HEK293 (cell line): ENCODE data around the gene ITGB5.

Experiments
- CTCF ChIA-PET: fragments of 350-600 bp; formaldehyde crosslinking; extraction: SDS; loops from one replicate; lab custom pipeline; 2021; ENCODE audit warnings: antibody characterized with exemption; lab: Yijun Ruan, JAX
- POLR2A ChIA-PET: fragments of 300-600 bp; formaldehyde crosslinking; extraction: SDS; loops from one replicate; lab custom pipeline; 2020; ENCODE audit warnings: antibody characterized with exemption, inconsistent platforms; lab: Yijun Ruan, JAX
- H3K27ac ChIP-seq: fragments of 200-500 bp; sonication (Bioruptor generic); 2 replicates; pipeline ENCODE4 v1.5.1; 2014; ENCODE audit warnings: low read depth, low read length, control low read depth, inconsistent platforms; ENCODE audit errors: extremely low read depth
- H3K36me3 ChIP-seq, 2 experiments: fragments of 200-500 bp in 1 of 2; sonication (Bioruptor generic) in 1 of 2; 1 replicate in 1 of 2; 2 replicates in 1 of 2; pipeline ENCODE4 v1.5.1; 2014 to 2017; ENCODE audit warnings: inconsistent platforms in 2 of 2, low read length in 2 of 2; ENCODE audit not compliant: control insufficient read depth in 2 of 2, insufficient read depth in 1 of 2
- H3K4me1 ChIP-seq: fragments of 200-500 bp; sonication (Bioruptor generic); 2 replicates; pipeline ENCODE4 v1.5.1; 2014; ENCODE audit warnings: mild to moderate bottlenecking, low read length, inconsistent platforms; ENCODE audit not compliant: control insufficient read depth, insufficient read depth
- H3K4me3 ChIP-seq: 2 replicates; pipeline ENCODE4 v1.5.1; 2011; ENCODE audit warnings: low read depth, mild to moderate bottlenecking, control low read depth, low read length, moderate library complexity
- H3K9me3 ChIP-seq: fragments of 200-500 bp; sonication (Bioruptor generic); 2 replicates; pipeline ENCODE4 v1.5.1; 2014; ENCODE audit warnings: low read depth, low read length, inconsistent platforms; ENCODE audit not compliant: control insufficient read depth, insufficient read depth
- BCL11A ChIP-seq: fragments of 450-650 bp; formaldehyde crosslinking; IDR thresholded peaks from 2 replicates; pipeline ENCODE4 v1.5.1; 2016; ENCODE audit warnings: low read depth, missing biosample characterization, missing genetic modification characterization
- KLF1 ChIP-seq: fragments of 450-650 bp; formaldehyde crosslinking; IDR thresholded peaks from 2 replicates; pipeline ENCODE4 v1.5.1; 2016; ENCODE audit warnings: missing biosample characterization, missing genetic modification characterization
- KLF17 ChIP-seq: fragments of 450-650 bp; formaldehyde crosslinking; IDR thresholded peaks from 2 replicates; pipeline ENCODE4 v1.5.1; 2016; ENCODE audit warnings: missing biosample characterization, missing genetic modification characterization
- RBAK ChIP-seq: fragments of 450-650 bp; formaldehyde crosslinking; IDR thresholded peaks from 2 replicates; pipeline ENCODE4 v1.5.1; 2016; ENCODE audit warnings: missing biosample characterization, missing genetic modification characterization
- SCRT1 ChIP-seq: fragments of 450-650 bp; formaldehyde crosslinking; IDR thresholded peaks from 2 replicates; pipeline ENCODE4 v1.5.1; 2016; ENCODE audit warnings: missing biosample characterization, missing genetic modification characterization, borderline replicate concordance
- SP7 ChIP-seq: fragments of 450-650 bp; formaldehyde crosslinking; IDR thresholded peaks from 2 replicates; pipeline ENCODE4 v1.5.1; 2016; ENCODE audit warnings: missing biosample characterization, missing genetic modification characterization
- YY1 ChIP-seq: fragments of 450-650 bp; formaldehyde crosslinking; IDR thresholded peaks from 2 replicates; pipeline ENCODE4 v1.5.1; 2018; ENCODE audit warnings: missing biosample characterization, missing genetic modification characterization
- ZBTB49 ChIP-seq: fragments of 450-650 bp; formaldehyde crosslinking; IDR thresholded peaks from 2 replicates; pipeline ENCODE4 v1.5.1; 2016; ENCODE audit warnings: missing biosample characterization, missing genetic modification characterization, low read depth
- ZBTB7A ChIP-seq: fragments of 450-650 bp; formaldehyde crosslinking; IDR thresholded peaks from 2 replicates; pipeline ENCODE4 v1.5.1; 2016; ENCODE audit warnings: low read depth, missing biosample characterization, missing genetic modification characterization
- ZNF10 ChIP-seq: fragments of 450-650 bp; formaldehyde crosslinking; IDR thresholded peaks from 2 replicates; pipeline ENCODE4 v1.5.1; 2017; ENCODE audit warnings: missing biosample characterization, missing genetic modification characterization
- ZNF121 ChIP-seq: fragments of 450-650 bp; formaldehyde crosslinking; IDR thresholded peaks from 2 replicates; pipeline ENCODE4 v1.5.1; 2016; ENCODE audit warnings: missing biosample characterization, missing genetic modification characterization
- ZNF2 ChIP-seq: fragments of 450-650 bp; formaldehyde crosslinking; IDR thresholded peaks from 2 replicates; pipeline ENCODE4 v1.5.1; 2016; ENCODE audit warnings: missing biosample characterization, missing genetic modification characterization
- ZNF211 ChIP-seq: fragments of 450-650 bp; formaldehyde crosslinking; IDR thresholded peaks from 2 replicates; pipeline ENCODE4 v1.5.1; 2016; ENCODE audit warnings: low read depth, missing biosample characterization, missing genetic modification characterization
- ZNF223 ChIP-seq: fragments of 450-650 bp; formaldehyde crosslinking; IDR thresholded peaks from 2 replicates; pipeline ENCODE4 v1.5.1; 2016; ENCODE audit warnings: missing biosample characterization, missing genetic modification characterization
- ZNF292 ChIP-seq: fragments of 450-650 bp; formaldehyde crosslinking; IDR thresholded peaks from 2 replicates; pipeline ENCODE4 v1.5.1; 2016; ENCODE audit warnings: low read depth, missing biosample characterization, missing genetic modification characterization, borderline replicate concordance
- ZNF302 ChIP-seq: fragments of 450-650 bp; formaldehyde crosslinking; IDR thresholded peaks from 2 replicates; pipeline ENCODE4 v1.5.1; 2016; ENCODE audit warnings: missing biosample characterization, missing genetic modification characterization, low read depth
- ZNF341 ChIP-seq: fragments of 450-650 bp; formaldehyde crosslinking; IDR thresholded peaks from 2 replicates; pipeline ENCODE4; 2016; ENCODE audit warnings: low read depth, missing biosample characterization, missing genetic modification characterization
- ZNF350 ChIP-seq: fragments of 450-650 bp; formaldehyde crosslinking; IDR thresholded peaks from 2 replicates; pipeline ENCODE4 v1.5.0; 2017; ENCODE audit warnings: missing biosample characterization, mild to moderate bottlenecking, missing genetic modification characterization
- ZNF354C ChIP-seq: fragments of 450-650 bp; formaldehyde crosslinking; IDR thresholded peaks from 2 replicates; pipeline ENCODE4 v1.5.1; 2016; ENCODE audit warnings: missing biosample characterization, missing genetic modification characterization, low read depth, borderline replicate concordance
- ZNF521 ChIP-seq: fragments of 450-650 bp; formaldehyde crosslinking; IDR thresholded peaks from 2 replicates; pipeline ENCODE4 v1.5.1; 2017; ENCODE audit warnings: missing biosample characterization, mild to moderate bottlenecking, missing genetic modification characterization
- ZNF548 ChIP-seq: fragments of 450-650 bp; formaldehyde crosslinking; IDR thresholded peaks from 2 replicates; pipeline ENCODE4 v1.5.1; 2016; ENCODE audit warnings: missing biosample characterization, missing genetic modification characterization
- ZNF555 ChIP-seq: fragments of 450-650 bp; formaldehyde crosslinking; conservative IDR thresholded peaks from 2 replicates; pipeline ENCODE4 v1.5.1; 2017; ENCODE audit warnings: missing biosample characterization, mild to moderate bottlenecking, missing genetic modification characterization, inconsistent platforms
- ZNF621 ChIP-seq: fragments of 450-650 bp; formaldehyde crosslinking; IDR thresholded peaks from 2 replicates; pipeline ENCODE4 v1.5.1; 2017; ENCODE audit warnings: missing biosample characterization, missing genetic modification characterization
- ZNF654 ChIP-seq: fragments of 450-650 bp; formaldehyde crosslinking; IDR thresholded peaks from 2 replicates; pipeline ENCODE4 v1.5.1; 2016; ENCODE audit warnings: low read depth, missing biosample characterization, missing genetic modification characterization
- ZNF670 ChIP-seq: fragments of 450-650 bp; formaldehyde crosslinking; IDR thresholded peaks from 2 replicates; pipeline ENCODE4 v1.5.1; 2016; ENCODE audit warnings: missing biosample characterization, missing genetic modification characterization, low read depth
- ZNF701 ChIP-seq: fragments of 450-650 bp; formaldehyde crosslinking; IDR thresholded peaks from 2 replicates; pipeline ENCODE4 v1.5.1; 2016; ENCODE audit warnings: missing biosample characterization, missing genetic modification characterization
- ZNF704 ChIP-seq: fragments of 450-650 bp; formaldehyde crosslinking; IDR thresholded peaks from 2 replicates; pipeline ENCODE4 v1.5.1; 2016; ENCODE audit warnings: missing biosample characterization, missing genetic modification characterization
- ZNF768 ChIP-seq: fragments of 450-650 bp; formaldehyde crosslinking; IDR thresholded peaks from 2 replicates; pipeline ENCODE4 v1.5.1; 2018; ENCODE audit warnings: missing biosample characterization, mild to moderate bottlenecking, missing genetic modification characterization
- ZNF837 ChIP-seq: fragments of 450-650 bp; formaldehyde crosslinking; IDR thresholded peaks from 2 replicates; pipeline ENCODE4 v1.5.1; 2016; ENCODE audit warnings: missing biosample characterization, missing genetic modification characterization
- ZSCAN16 ChIP-seq: fragments of 450-650 bp; formaldehyde crosslinking; IDR thresholded peaks from 2 replicates; pipeline ENCODE4 v1.5.1; 2016; ENCODE audit warnings: missing biosample characterization, missing genetic modification characterization
- ZXDB ChIP-seq: fragments of 450-650 bp; formaldehyde crosslinking; IDR thresholded peaks from 2 replicates; pipeline ENCODE4 v1.5.1; 2016; ENCODE audit warnings: missing biosample characterization, missing genetic modification characterization

ITGB5 gene

GRCh38 chr3:124730941-124731297 lies 156.2 kb downstream of the ITGB5 start:
- H3K4me3 ChIP-seq = peak overlapping the region; percentile 99
- ChIA-PET CTCF (interaction anchor here (1.1 kb wide), 1 partner anchor 171 kb away, joined by 4 read pairs; no protein-coding TSS in a partner anchor), POLR2A (interaction anchor here (0.6 to 1.1 kb wide), 2 partner anchors 8 to 96 kb away, joined by 4 to 5 read pairs; no protein-coding TSS in a partner anchor)

GRCh38 chr3:124730129-124730940 lies 156.8 kb downstream of the ITGB5 start, which contains the start of gene UMPS:
TSS of gene UMPS (plus strand) at chr3:124730452. CDS start at chr3:124730472, 20 bp downstream.
- Histone ChIP-seq H3K36me3 (peaks cover 7 to 24% of the 10 kb centered on the region in 2 experiments), H3K4me3 (peak within 1 kb of the TSS; percentile 99), H3K4me1 (no peaks in the 10 kb centered on the region), H3K27ac (peak within 1 kb of the TSS; percentile 70; the same call in 1 of the 2 replicates), H3K9me3 (no peaks in the 10 kb centered on the region)
- POLR2A ChIA-PET = interaction anchor here (0.6 to 1.1 kb wide), 2 partner anchors 9 to 85 kb away, joined by 3 to 4 read pairs; no protein-coding TSS in a partner anchor
- CTCF ChIA-PET = interaction anchor here (1.1 kb wide), 1 partner anchor 171 kb away, joined by 4 read pairs; no protein-coding TSS in a partner anchor
- TF ChIP-seq SP7 (tag by site-specific recombination) = peak; percentile 61; the same call in 1 of the 2 replicates
- TF ChIP-seq ZNF837 (tag by site-specific recombination) = no peak
- no peak for TF ChIP-seq KLF1 (tag by site-specific recombination)
- no peak for TF ChIP-seq ZNF768 (tag by site-specific recombination)
- TF ChIP-seq ZNF2 (tag by site-specific recombination) = peak; percentile 92
- no peak for TF ChIP-seq SCRT1 (tag by site-specific recombination)
- no peak for TF ChIP-seq ZNF704 (tag by site-specific recombination)
- TF ChIP-seq ZNF621 (tag by site-specific recombination) = no peak
- no peak for TF ChIP-seq ZNF292
- no peak for TF ChIP-seq ZNF10 (tag by site-specific recombination)
- no peak for TF ChIP-seq ZNF521 (tag by site-specific recombination)
- no peak for TF ChIP-seq ZNF223
- no peak for TF ChIP-seq ZNF670 (tag by site-specific recombination)
- TF ChIP-seq ZNF302 (tag by site-specific recombination) = no peak
- no peak for TF ChIP-seq ZNF701 (tag by site-specific recombination)
- TF ChIP-seq ZNF654 = no peak
- TF ChIP-seq ZSCAN16 (tag by site-specific recombination) = no peak
- peak; percentile 54; the same call in 1 of the 2 replicates for TF ChIP-seq KLF17 (tag by site-specific recombination)
- TF ChIP-seq ZNF211 (tag by site-specific recombination) = no peak
- no peak for TF ChIP-seq ZNF354C (tag by site-specific recombination)
- TF ChIP-seq ZNF548 (tag by site-specific recombination) = no peak
- no peak; the same call in 1 of the 2 replicates for TF ChIP-seq ZBTB7A (tag by site-specific recombination)
- TF ChIP-seq ZNF341 (tag by site-specific recombination) = no peak
- TF ChIP-seq RBAK (tag by site-specific recombination) = no peak

More at GRCh38 chr3:124730941-124731297, 156.2 kb downstream of the ITGB5 start:
- Histone ChIP-seq H3K4me1 (no peaks in the 10 kb centered on the region), H3K9me3 (no peaks in the 10 kb centered on the region), H3K36me3 (peaks cover 10 to 29% of the 10 kb centered on the region in 2 experiments), H3K27ac (peak overlapping the region; percentile 70; the same call in 1 of the 2 replicates)
- TF ChIP-seq ZNF292 = no peak
- TF ChIP-seq ZNF121 = peak; percentile 67
- TF ChIP-seq YY1 (tag by site-specific recombination) = no peak
- no peak for TF ChIP-seq ZXDB (tag by site-specific recombination)
- no peak for TF ChIP-seq ZBTB49 (tag by site-specific recombination)
- no peak for TF ChIP-seq ZNF350 (tag by site-specific recombination)
- no peak for TF ChIP-seq ZNF555 (tag by site-specific recombination)
- TF ChIP-seq ZNF621 (tag by site-specific recombination) = no peak
- 0 out of 2 replicates have a peak, but pooled peaks have one; percentile 13 for TF ChIP-seq KLF1 (tag by site-specific recombination)
- no peak for TF ChIP-seq BCL11A (tag by site-specific recombination)
- no peak for TF ChIP-seq RBAK (tag by site-specific recombination)
